HG03521 (cell line): ENCODE results near the gene NCOA4.
"Not testable (repeated sequence)": the region's sequence is repeated elsewhere in the genome, so short reads cannot be mapped to it uniquely, and the experiment has no call there.

ENCODE experiments used
- ATAC-seq: cut with Tn5 transposase; IDR thresholded peaks from one replicate; pipeline ENCODE4 v1.9.1; 2021; ENCODE audit warnings: mild to moderate bottlenecking, moderate library complexity; ENCODE audit not compliant: unreplicated experiment

Gene NCOA4

GRCh38 chr10:46052791-46053375 is 22.5 kb upstream of the NCOA4 start:
- no peak for ATAC-seq

- ATAC-seq, result no peak
Observed at GRCh38 chr10:46052057-46052790, 21.8 kb upstream of the NCOA4 start.

GRCh38 chr10:46050941-46051623 is 20.7 kb upstream of the NCOA4 start:
- no peak for ATAC-seq

GRCh38 chr10:46049497-46049831 is 19.0 kb upstream of the NCOA4 start:
- not testable (repeated sequence) for ATAC-seq

- no peak for ATAC-seq
Observed at GRCh38 chr10:46048152-46048551, 17.7 kb upstream of the NCOA4 start.

- no peak for ATAC-seq
Observed at GRCh38 chr10:46046261-46046660, 15.8 kb upstream of the NCOA4 start, which contains the start of gene MSMB. MSMB (minus strand) TSS chr10:46046269; CDS start chr10:46046237, 32 bp downstream.

GRCh38 chr10:46042527-46042926 is 12.1 kb upstream of the NCOA4 start:
- ATAC-seq, result no peak

- ATAC-seq, result no peak
Observed at GRCh38 chr10:46040004-46040403, 9.6 kb upstream of the NCOA4 start.

GRCh38 chr10:46037107-46037825 is 6.8 kb upstream of the NCOA4 start:
- ATAC-seq, result no peak

GRCh38 chr10:46035923-46036849 is 5.8 kb upstream of the NCOA4 start:
- ATAC-seq, result no peak

GRCh38 chr10:46033602-46034011 is 3.2 kb upstream of the NCOA4 start:
- ATAC-seq, result no peak

GRCh38 chr10:46031648-46032532 is 1.5 kb upstream of the NCOA4 start:
- ATAC-seq, result no peak

GRCh38 chr10:46029461-46030030 is 877 bp downstream of the NCOA4 start:
- ATAC-seq, result no peak

GRCh38 chr10:46028584-46029460 is 1.6 kb downstream of the NCOA4 start:
- ATAC-seq, result peak; percentile 32

- no peak for ATAC-seq
Observed at GRCh38 chr10:46026106-46026505, 4.3 kb downstream of the NCOA4 start.

- no peak for ATAC-seq
Observed at GRCh38 chr10:46025406-46025805, 5.0 kb downstream of the NCOA4 start.

- no peak for ATAC-seq
Observed at GRCh38 chr10:46024948-46025347, 5.5 kb downstream of the NCOA4 start.
